Esophagus muscularis mucosa (tissue), 4 donors: Measurements from ENCODE around the gene AQP12B. TPM values are rescaled to one million over a fixed set of nuclear protein-coding genes. Genes with fewer than 3 reads are reported as not detected.
A peak's percentile ranks its signal among the peaks of the same experiment; 100 is the strongest.
"Not testable (repeated sequence)": the region's sequence is repeated elsewhere in the genome, so short reads cannot be mapped to it uniquely, and the experiment has no call there.

Source experiments
- DNase-seq: peaks from one replicate; pipeline ENCODE4 v3.0.0-alpha.2; 2017; ENCODE audit errors: extremely low spot score
- H3K27ac ChIP-seq, 4 donors: fragments of 200-600 bp; sonication (generic); replicated peaks in 1 of 4; 1 replicate in 3 of 4; 2 replicates in 1 of 4; pipeline ENCODE4 v1.5.1; 2016 to 2019; ENCODE audit warnings: mild to moderate bottlenecking in 1 of 4
- H3K27me3 ChIP-seq, 4 donors: fragments of 200-600 bp; sonication (generic); one replicate each; pipeline versions ENCODE4 v1.5.1 to v1.6.0; 2016 to 2019
- H3K36me3 ChIP-seq, 4 donors: fragments of 200-600 bp; sonication (generic); one replicate each; pipeline ENCODE4 v1.5.1; 2016 to 2019
- H3K4me1 ChIP-seq, 4 donors: fragments of 200-600 bp; sonication (generic); one replicate each; pipeline ENCODE4 v1.5.1; 2016 to 2019
- H3K4me3 ChIP-seq, 4 donors: fragments of 200-600 bp; sonication (generic); 1 replicate in 2 of 4; 2 replicates in 2 of 4; pipeline ENCODE4 v1.5.1; 2016 to 2019; ENCODE audit warnings: mild to moderate bottlenecking in 4 of 4, moderate library complexity in 1 of 4
- H3K9me3 ChIP-seq, 4 donors: fragments of 200-600 bp; sonication (generic); 1 replicate in 3 of 4; 2 replicates in 1 of 4; pipeline ENCODE4 v1.5.1; 2016 to 2019
- CTCF ChIP-seq, 3 experiments: fragments of 200-600 bp in 2 of 3; fragments of 450-650 bp in 1 of 3; sonication (generic) in 2 of 3; IDR thresholded peaks; one replicate each; pipeline ENCODE4 v1.5.1; 2017 to 2019; ENCODE audit warnings: antibody characterized with exemption in 3 of 3, mild to moderate bottlenecking in 2 of 3, moderate library complexity in 1 of 3
- EP300 ChIP-seq: sonication (generic); formaldehyde crosslinking; IDR thresholded peaks from one replicate; pipeline ENCODE4 v1.6.1; 2017; ENCODE audit warnings: antibody characterized with exemption
- POLR2A ChIP-seq: fragments of 450-650 bp; IDR thresholded peaks from one replicate; pipeline ENCODE4 v1.6.1; 2017; ENCODE audit warnings: antibody characterized with exemption, moderate library complexity, mild to moderate bottlenecking, low read depth
- POLR2AphosphoS5 ChIP-seq, 2 donors: sonication (generic); formaldehyde crosslinking; IDR thresholded peaks; one replicate each; pipeline ENCODE4 v1.6.1; 2017; ENCODE audit warnings: antibody characterized with exemption in 2 of 2
- WGBS: methylation state at CpG from one replicate; pipeline ENCODE4 v1.1.5; 2018; 5-methylcytosine and 5-hydroxymethylcytosine counted together
- intact Hi-C: fragments of 100-400 bp; cut with DNase I; formaldehyde crosslinking; loops from one replicate; pipeline ENCODE4 v1.15.1; 2023
- total RNA-seq, 4 donors: library from RNA; depleted of rRNA; stranded (reverse); fragments of >200 nt; gene quantifications; one replicate each; pipeline versions ENCODE4 v1.1.0 to v1.2.1, GENCODE V29; 2016

The AQP12B gene
- total RNA-seq, 4 donors from 2014 or later, result not detected

- no peak for DNase-seq
- H3K36me3 ChIP-seq, result no peaks in the 10 kb centered on the region
- intact Hi-C loops, result no loop called here
- no peak overlapping the region for H3K4me3 ChIP-seq
- TF ChIP-seq POLR2AphosphoS5 (IDR thresholded peaks at IDR 0.05), result no peak
- WGBS, result 89% methylated on average over 8 of the region's 14 CpGs
- H3K27me3 ChIP-seq, result peaks cover 0 to 18% (median 0%) of the 10 kb centered on the region in 4 donors
- no peaks in the 10 kb centered on the region for H3K4me1 ChIP-seq
- no peak overlapping the region for H3K27ac ChIP-seq
- no peaks in the 10 kb centered on the region for H3K9me3 ChIP-seq
Measured at GRCh38 chr2:240687741-240688552, 5.3 kb upstream of the AQP12B start.

GRCh38 chr2:240687045-240687740 lies 4.5 kb upstream of the AQP12B start:
- Histone ChIP-seq H3K9me3 (no peaks in the 10 kb centered on the region), H3K36me3 (no peaks in the 10 kb centered on the region), H3K27ac (no peak overlapping the region), H3K27me3 (peaks cover 0 to 18% (median 0%) of the 10 kb centered on the region in 4 donors), H3K4me3 (no peak overlapping the region), H3K4me1 (no peaks in the 10 kb centered on the region)
- DNase-seq, result peak; percentile 87
- intact Hi-C loops, result no loop called here
- WGBS, result 77% methylated on average over 7 of the region's 20 CpGs
- TF ChIP-seq POLR2AphosphoS5 (IDR thresholded peaks at IDR 0.05), result no peak
- no peak for TF ChIP-seq EP300
- TF ChIP-seq CTCF (IDR thresholded peaks at IDR 0.05), result no peak
- TF ChIP-seq POLR2A, result no peak

GRCh38 chr2:240686460-240686859 lies 3.8 kb upstream of the AQP12B start:
- no peaks in the 10 kb centered on the region for H3K36me3 ChIP-seq
- no peak overlapping the region for H3K27ac ChIP-seq
- intact Hi-C loops, result no loop called here
- H3K4me3 ChIP-seq, result no peak overlapping the region
- DNase-seq, result no peak
- no peaks in the 10 kb centered on the region for H3K9me3 ChIP-seq
- peaks cover 0 to 18% (median 0%) of the 10 kb centered on the region in 4 donors for H3K27me3 ChIP-seq
- TF ChIP-seq POLR2AphosphoS5 (IDR thresholded peaks at IDR 0.05), result no peak
- no peak for TF ChIP-seq EP300
- no peak for TF ChIP-seq CTCF (IDR thresholded peaks at IDR 0.05)
- no peak for TF ChIP-seq POLR2A
- 66% methylated on average over 6 of the region's 6 CpGs for WGBS
- no peaks in the 10 kb centered on the region for H3K4me1 ChIP-seq

GRCh38 chr2:240685771-240686371 lies 3.2 kb upstream of the AQP12B start:
- no peak overlapping the region for H3K4me3 ChIP-seq
- H3K27me3 ChIP-seq, result peaks cover 0 to 18% (median 0%) of the 10 kb centered on the region in 4 donors
- intact Hi-C loops, result no loop called here
- 48% methylated on average over 8 of the region's 10 CpGs for WGBS
- TF ChIP-seq EP300 (no peak), POLR2A (no peak), POLR2AphosphoS5 (IDR thresholded peaks at IDR 0.05) (no peak), CTCF (IDR thresholded peaks at IDR 0.05) (no peak)
- no peaks in the 10 kb centered on the region for H3K36me3 ChIP-seq
- H3K9me3 ChIP-seq, result no peaks in the 10 kb centered on the region
- H3K4me1 ChIP-seq, result no peaks in the 10 kb centered on the region
- DNase-seq, result peak; percentile 68
- no peak overlapping the region for H3K27ac ChIP-seq

- H3K4me1 ChIP-seq, H3K27ac ChIP-seq, H3K4me3 ChIP-seq, H3K9me3 ChIP-seq, H3K36me3 ChIP-seq, intact Hi-C loops: not testable (repeated sequence)
- peaks cover 0 to 18% (median 0%) of the 10 kb centered on the region in 4 donors for H3K27me3 ChIP-seq
- DNase-seq, result peak; percentile 62
- 73% methylated on average over 13 of the region's 15 CpGs for WGBS
Measured at GRCh38 chr2:240683980-240684728, 1.5 kb upstream of the AQP12B start.

GRCh38 chr2:240683329-240683979 lies 769 bp upstream of the AQP12B start:
- no CpG with 5 or more reads among the region's 15 CpGs for WGBS
- H3K4me1 ChIP-seq, H3K9me3 ChIP-seq, H3K27ac ChIP-seq, H3K36me3 ChIP-seq, H3K4me3 ChIP-seq, intact Hi-C loops: not testable (repeated sequence)
- peaks cover 0 to 15% (median 0%) of the 10 kb centered on the region in 4 donors for H3K27me3 ChIP-seq
- peak; percentile 26 for DNase-seq

GRCh38 chr2:240680185-240680584 lies 2.5 kb downstream of the AQP12B start:
- H3K27ac ChIP-seq, DNase-seq, H3K9me3 ChIP-seq, H3K4me1 ChIP-seq, H3K36me3 ChIP-seq, H3K27me3 ChIP-seq, H3K4me3 ChIP-seq, intact Hi-C loops: not testable (repeated sequence)
- WGBS, result no CpG with 5 or more reads among the region's 11 CpGs

GRCh38 chr2:240678909-240679308 lies 3.8 kb downstream of the AQP12B start:
- WGBS, result no CpG with 5 or more reads among the region's 19 CpGs
- DNase-seq, H3K9me3 ChIP-seq, H3K4me3 ChIP-seq, H3K4me1 ChIP-seq, intact Hi-C loops, H3K36me3 ChIP-seq, H3K27ac ChIP-seq: not testable (repeated sequence)
- peaks cover 0 to 13% (median 0%) of the 10 kb centered on the region in 4 donors for H3K27me3 ChIP-seq
